ENCODE results near the gene STK24. TPM values are rescaled to one million over a fixed set of nuclear protein-coding genes. Genes with fewer than 3 reads are reported as not detected.

Gene STK24
- polyA plus RNA-seq, 1 of the 3 experiments (the other 2 are of a cell fraction): 30.5 TPM

GRCh38 chr13:98438246-98439125, 138.4 kb downstream of the STK24 start:
- TF ChIP-seq TEAD4 (IDR thresholded peaks at IDR 0.05; ENCODE audit: borderline replicate concordance, insufficient read depth) (no peak), TAF1 (IDR thresholded peaks at IDR 0.05; ENCODE audit: borderline replicate concordance, low read depth, low read length) (no peak), JUND (IDR thresholded peaks at IDR 0.05) (no peak), RXRA (IDR thresholded peaks at IDR 0.05; ENCODE audit: borderline replicate concordance, low read depth) (no peak), FOSL2 (IDR thresholded peaks at IDR 0.05; ENCODE audit: borderline replicate concordance, low read depth) (no peak), SIN3A (IDR thresholded peaks at IDR 0.05; ENCODE audit: borderline replicate concordance, low read depth, low read length) (no peak), CHD2 (IDR thresholded peaks at IDR 0.05; ENCODE audit: low read length, partially characterized antibody) (no peak), MXI1 (IDR thresholded peaks at IDR 0.05; ENCODE audit: low read depth, low read length) (no peak), MAX (IDR thresholded peaks at IDR 0.05; ENCODE audit: low read depth) (no peak), ZBTB33 (IDR thresholded peaks at IDR 0.05; ENCODE audit: borderline replicate concordance, low read depth) (no peak), POLR2AphosphoS5 (IDR thresholded peaks at IDR 0.05; ENCODE audit: low read depth, low read length) (no peak), NRF1 (IDR thresholded peaks at IDR 0.05; ENCODE audit: low read depth, low read length) (no peak), FOXJ3 (CRISPR knock-in tag; IDR thresholded peaks at IDR 0.05) (no peak), EZH2phosphoT487 (IDR thresholded peaks at IDR 0.05; ENCODE audit: borderline replicate concordance, low read depth) (no peak), ELF1 (IDR thresholded peaks at IDR 0.05) (no peak), REST (IDR thresholded peaks at IDR 0.05; ENCODE audit: low read depth, low read length) (no peak), FOXM1 (IDR thresholded peaks at IDR 0.05; ENCODE audit: low read depth) (no peak), SMC3 (IDR thresholded peaks at IDR 0.05; ENCODE audit: low read depth, low read length) (no peak), RAD21 (IDR thresholded peaks at IDR 0.05; ENCODE audit: low read length) (no peak), USF2 (IDR thresholded peaks at IDR 0.05; ENCODE audit: borderline replicate concordance, low read depth, low read length) (no peak)
- Histone ChIP-seq H3K36me3 (replicated peaks in 1 of 2; ENCODE audit: control insufficient read depth in 1 of 2, insufficient read depth in 2 of 2, low read length in 1 of 2) (peaks cover 0 to 32% of the 10 kb centered on the region in 2 experiments), H4K20me1 (ENCODE audit: insufficient read depth) (no peaks in the 10 kb centered on the region), H2AFZ (ENCODE audit: low read depth) (no peak overlapping the region), H3K9ac (no peak overlapping the region), H3K9me2 (no peaks in the 10 kb centered on the region), H3K79me2 (ENCODE audit: insufficient read depth) (no peaks in the 10 kb centered on the region), H3K27ac (ENCODE audit: low read depth in 2 of 2, low read length in 1 of 2) (no peak overlapping the region), H3K4me2 (no peak overlapping the region), H3K9me3 (no peaks in the 10 kb centered on the region), H3K4me3 (ENCODE audit: low read depth in 2 of 2, low read length in 1 of 2) (no peak overlapping the region), H3K4me1 (ENCODE audit: control insufficient read depth in 1 of 2, insufficient read depth in 2 of 2, low read depth in 1 of 2, low read length in 1 of 2) (peaks cover 0 to 2% of the 10 kb centered on the region in 2 experiments; a peak in 2 of 4 replicates), H3K27me3 (ENCODE audit: insufficient read depth) (no peaks in the 10 kb centered on the region), H3F3A (replicated peaks; ENCODE audit: insufficient read depth) (no peaks in the 10 kb centered on the region)
- ChIA-PET CTCF (interaction anchor here (1.3 to 7.2 kb wide), 3 partner anchors 8 to 233 kb away, joined by 3 to 47 read pairs (median 8); no protein-coding TSS in a partner anchor), POLR2A (no interaction called here)
- WGBS (ENCODE audit: low lambda C conversion rate): 97% methylated on average over 13 of the region's 27 CpGs
- no peak for DNase-seq
